Measurements from ENCODE around the gene NR6A1. TPM values are rescaled to one million over a fixed set of nuclear protein-coding genes. Genes with fewer than 3 reads are reported as not detected.

The NR6A1 gene
- total RNA-seq (2022; extraction: Qiagen RNA extraction; ENCODE audit: low read depth) = 1.5 to 2.1 TPM (median 2.0 TPM) in 5 replicates

GRCh38 chr9:124771021-124771866 is at the start of gene NR6A1:
TSS of gene NR6A1 (minus strand) at chr9:124771311.

DNA sequence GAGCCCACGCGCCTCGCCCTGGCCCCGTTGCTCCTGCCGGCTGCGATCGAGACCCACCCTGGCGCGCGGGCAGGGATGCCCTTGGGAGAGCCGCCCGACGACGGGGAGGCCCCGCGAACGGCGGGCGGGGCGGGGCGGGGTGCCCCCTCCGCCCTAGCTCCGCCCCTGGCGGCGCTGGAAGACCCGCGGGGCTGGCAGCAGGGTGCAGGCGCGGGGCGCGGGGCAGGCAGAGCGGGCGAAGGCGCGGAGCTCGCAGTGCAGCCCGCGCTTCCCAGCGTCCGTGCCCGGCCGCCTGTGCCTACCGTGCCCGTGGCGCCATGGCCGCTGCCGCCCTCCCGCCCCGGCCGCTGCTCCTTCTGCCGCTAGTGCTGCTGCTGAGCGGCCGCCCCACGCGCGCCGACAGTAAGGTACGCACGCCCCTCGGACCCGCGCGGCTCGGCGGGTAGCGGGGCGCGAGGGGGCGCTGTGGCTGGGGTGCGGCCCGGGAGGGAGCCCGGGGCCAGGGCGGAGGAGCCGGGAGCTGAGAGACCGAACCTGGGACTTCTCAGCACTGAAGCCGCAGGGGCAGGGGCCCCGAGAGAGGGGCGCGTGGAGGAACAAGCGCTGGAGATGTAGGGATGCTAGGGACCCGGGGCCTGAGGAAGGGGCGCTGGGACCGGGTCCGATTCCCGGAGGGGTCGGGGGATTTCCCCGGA is 6.0 kb upstream of the NR6A1 start, which contains the start of gene OLFML2A:
Gene OLFML2A (plus strand): TSS at position 180 of the 695 bp plus-strand sequence. CDS start 138 bp downstream, at position 318.

GRCh38 chr9:124506931-124507879 is 263.9 kb downstream of the NR6A1 start, which contains the start of gene NR5A1:
TSS of gene NR5A1 (minus strand) at chr9:124507399. CDS start at chr9:124503395, 4,004 bp downstream.

Other genes starting within 250 kb of the NR6A1 start
- gene OLFML2A, start 5.8 kb upstream of the NR6A1 start, total RNA-seq (2022; extraction: Qiagen RNA extraction; ENCODE audit: low read depth) = 16.5 to 31.7 TPM (median 24.6 TPM) in 5 replicates
- gene WDR38, start 82.1 kb upstream of the NR6A1 start, total RNA-seq (2022; extraction: Qiagen RNA extraction; ENCODE audit: low read depth) = 0.13 to 0.19 TPM (median 0.19 TPM) in 3 of 5 replicates, not detected in the others
- gene RPL35, start 90.6 kb upstream of the NR6A1 start, total RNA-seq (2022; extraction: Qiagen RNA extraction; ENCODE audit: low read depth) = 2,441 to 3,262 TPM (median 2,630 TPM) in 5 replicates
- 59.5 to 84.2 TPM (median 74.0 TPM) in 5 replicates for gene ARPC5L, start 90.8 kb upstream of the NR6A1 start, total RNA-seq (2022; extraction: Qiagen RNA extraction; ENCODE audit: low read depth)
- gene GOLGA1, start 169.8 kb upstream of the NR6A1 start, total RNA-seq (2022; extraction: Qiagen RNA extraction; ENCODE audit: low read depth) = 9.7 to 11.8 TPM (median 11.4 TPM) in 5 replicates